GM10266 (cell line): ENCODE results near the gene OXSR1.
"Not testable (repeated sequence)": the region's sequence is repeated elsewhere in the genome, so short reads cannot be mapped to it uniquely, and the experiment has no call there.

Experiments used
- DNase-seq: peaks from one replicate; pipeline ENCODE4 v3.0.0; 2012; ENCODE audit errors: extremely low spot score
- CTCF ChIP-seq: IDR thresholded peaks from 2 replicates; pipeline ENCODE4 v1.5.1; 2012; ENCODE audit warnings: mild to moderate bottlenecking, low read depth; ENCODE audit not compliant: control insufficient read depth, insufficient read depth; ENCODE audit errors: missing control alignments

OXSR1 gene

GRCh38 chr3:38238416-38239008, 73.2 kb downstream of the OXSR1 start:
- no peak for DNase-seq
- no peak for TF ChIP-seq CTCF

GRCh38 chr3:38242812-38243211, 77.5 kb downstream of the OXSR1 start:
- DNase-seq = not testable (repeated sequence)

GRCh38 chr3:38245930-38246329, 80.6 kb downstream of the OXSR1 start:
- DNase-seq = no peak
- TF ChIP-seq CTCF = no peak

GRCh38 chr3:38247366-38248035, 82.2 kb downstream of the OXSR1 start:
- no peak for DNase-seq

GRCh38 chr3:38250198-38250597, 84.9 kb downstream of the OXSR1 start:
- DNase-seq = no peak
- no peak for TF ChIP-seq CTCF

More at GRCh38 chr3:38247366-38248035, 82.2 kb downstream of the OXSR1 start:
- no peak for TF ChIP-seq CTCF

- no peak for TF ChIP-seq CTCF
- DNase-seq = no peak
Observed at GRCh38 chr3:38251197-38251596, 85.9 kb downstream of the OXSR1 start.

GRCh38 chr3:38253704-38254103, 88.4 kb downstream of the OXSR1 start:
- DNase-seq = no peak
- no peak for TF ChIP-seq CTCF
